ENCODE measurements around the gene MAPK1IP1L.

GRCh38 chr14:55098561-55098898 lies 47.1 kb downstream of the MAPK1IP1L start:
- TF ChIP-seq CTCF (conservative IDR thresholded peaks at IDR 0.05; ENCODE audit: low read length), result no peak
- no peak for TF ChIP-seq EZH2phosphoT487 (IDR thresholded peaks at IDR 0.05; ENCODE audit: borderline replicate concordance, low read depth, low read length)
